ENCODE measurements around the gene GKN1.

GKN1 gene

DNA sequence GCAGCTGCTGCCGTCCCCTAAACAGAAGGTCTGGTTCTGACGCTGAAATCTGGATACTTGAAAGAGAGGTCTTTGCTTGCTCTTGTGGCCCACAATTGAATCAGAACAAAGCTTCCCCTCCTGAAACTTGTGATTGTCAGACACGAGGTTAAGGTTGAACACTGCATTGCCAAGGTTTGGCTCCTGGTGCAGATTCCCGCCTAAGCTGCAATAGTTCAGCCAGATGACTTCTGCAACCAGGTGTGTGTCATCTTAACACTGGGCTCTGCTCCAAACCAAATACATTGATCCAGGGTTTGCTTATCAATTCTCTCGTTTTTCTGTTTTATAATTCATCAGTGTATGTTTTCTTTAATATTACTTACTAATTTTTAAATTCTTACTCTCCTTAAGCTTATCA, 14.6 kb downstream of the GKN1 start:
- TF ChIP-seq, protein P1, sequence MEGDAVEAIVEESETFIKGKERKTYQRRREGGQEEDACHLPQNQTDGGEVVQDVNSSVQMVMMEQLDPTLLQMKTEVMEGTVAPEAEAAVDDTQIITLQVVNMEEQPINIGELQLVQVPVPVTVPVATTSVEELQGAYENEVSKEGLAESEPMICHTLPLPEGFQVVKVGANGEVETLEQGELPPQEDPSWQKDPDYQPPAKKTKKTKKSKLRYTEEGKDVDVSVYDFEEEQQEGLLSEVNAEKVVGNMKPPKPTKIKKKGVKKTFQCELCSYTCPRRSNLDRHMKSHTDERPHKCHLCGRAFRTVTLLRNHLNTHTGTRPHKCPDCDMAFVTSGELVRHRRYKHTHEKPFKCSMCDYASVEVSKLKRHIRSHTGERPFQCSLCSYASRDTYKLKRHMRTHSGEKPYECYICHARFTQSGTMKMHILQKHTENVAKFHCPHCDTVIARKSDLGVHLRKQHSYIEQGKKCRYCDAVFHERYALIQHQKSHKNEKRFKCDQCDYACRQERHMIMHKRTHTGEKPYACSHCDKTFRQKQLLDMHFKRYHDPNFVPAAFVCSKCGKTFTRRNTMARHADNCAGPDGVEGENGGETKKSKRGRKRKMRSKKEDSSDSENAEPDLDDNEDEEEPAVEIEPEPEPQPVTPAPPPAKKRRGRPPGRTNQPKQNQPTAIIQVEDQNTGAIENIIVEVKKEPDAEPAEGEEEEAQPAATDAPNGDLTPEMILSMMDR (IDR thresholded peaks at IDR 0.05; ENCODE audit: insufficient read depth, missing control alignments), result no peak
- DNase-seq (ENCODE audit: insufficient read length, low spot score) (no peak), FAIRE-seq (no peak)

DNA sequence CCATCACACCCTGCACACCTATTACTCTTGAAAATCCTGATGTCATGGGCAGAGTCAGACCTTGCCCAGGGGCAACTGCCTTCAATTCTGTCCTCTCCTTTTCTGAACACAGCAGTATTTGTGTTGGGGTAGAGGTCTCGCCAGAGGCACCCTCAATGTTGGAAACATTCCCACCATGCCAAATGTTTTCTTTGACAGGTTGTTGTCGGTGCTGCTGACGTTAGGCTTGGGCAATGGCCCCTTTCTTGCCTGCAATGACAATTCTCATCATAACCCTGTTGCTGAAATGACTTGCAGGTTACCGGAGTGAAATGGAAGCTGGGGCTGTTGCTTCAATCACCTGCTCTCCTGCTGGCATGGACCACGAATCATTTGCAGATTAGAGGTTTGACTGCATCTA, 17.9 kb downstream of the GKN1 start:
- FAIRE-seq (no peak), DNase-seq (ENCODE audit: insufficient read length, low spot score) (no peak)
- TF ChIP-seq, protein P1 (IDR thresholded peaks at IDR 0.05; ENCODE audit: insufficient read depth, missing control alignments), result no peak

DNA sequence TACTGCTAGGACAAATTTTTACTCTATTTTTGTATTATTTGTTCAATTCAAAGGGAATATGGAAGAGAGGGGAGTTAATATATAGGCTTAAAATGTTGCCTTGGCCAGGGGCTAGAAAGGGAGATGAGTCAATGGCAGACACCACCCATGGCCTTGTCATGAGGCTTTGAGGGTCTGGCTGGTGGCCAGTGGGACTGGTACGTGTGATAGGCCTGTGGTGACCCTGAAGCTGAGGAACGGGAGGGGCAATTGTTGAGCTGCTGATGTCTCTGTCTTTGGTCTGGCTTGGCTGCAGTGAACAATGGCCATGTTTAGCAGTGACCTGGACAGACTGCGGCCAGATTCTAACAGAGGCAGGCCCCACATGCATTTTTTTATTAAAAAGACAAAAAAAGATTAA, 18.5 kb downstream of the GKN1 start:
- no peak for DNase-seq (ENCODE audit: insufficient read length, low spot score)
- no peak for FAIRE-seq
- TF ChIP-seq, protein P1 (IDR thresholded peaks at IDR 0.05; ENCODE audit: insufficient read depth, missing control alignments), result no peak

DNA sequence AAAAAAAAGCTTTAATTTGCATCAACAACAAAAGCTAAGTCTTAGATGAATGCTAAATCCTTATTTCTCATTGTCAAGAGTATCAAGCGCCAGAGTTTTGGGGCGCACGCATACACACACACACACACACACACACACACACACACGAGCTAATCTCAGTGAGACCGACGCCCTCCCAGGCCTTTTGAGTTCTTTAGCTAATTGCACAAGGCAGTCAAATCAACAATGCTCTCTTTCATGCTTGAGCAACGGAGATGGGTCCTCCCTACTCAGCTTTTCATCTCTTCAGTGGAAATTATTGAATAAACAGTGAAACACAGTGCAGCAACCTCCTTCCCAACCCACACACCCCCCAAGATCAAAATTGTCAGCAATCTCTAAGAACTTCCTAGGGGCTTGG, 19.2 kb downstream of the GKN1 start:
- TF ChIP-seq, protein P1 (IDR thresholded peaks at IDR 0.05; ENCODE audit: insufficient read depth, missing control alignments), result no peak
- FAIRE-seq (no peak), DNase-seq (ENCODE audit: insufficient read length, low spot score) (no peak)

DNA sequence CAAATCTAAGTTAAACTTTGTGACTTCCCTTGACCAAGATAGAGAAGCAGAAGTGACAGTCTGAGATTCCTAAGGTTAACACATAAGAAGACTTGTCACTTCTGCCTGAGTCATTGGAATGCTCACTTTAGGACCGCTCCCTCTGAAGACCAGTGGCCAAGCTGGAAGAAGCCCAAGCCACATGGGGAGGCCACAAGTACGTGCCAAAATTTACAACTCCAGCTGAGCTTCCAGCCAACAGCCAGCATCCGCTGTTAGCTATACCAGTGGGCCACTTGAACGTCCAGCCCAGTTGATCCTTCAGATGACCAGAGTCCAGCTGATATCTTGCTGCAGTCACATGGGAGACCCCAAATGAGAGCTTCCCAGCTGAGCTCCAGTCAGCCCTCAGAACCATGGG, 20.4 kb downstream of the GKN1 start:
- DNase-seq (ENCODE audit: insufficient read length, low spot score) (no peak), FAIRE-seq (no peak)
- TF ChIP-seq, protein P1 (IDR thresholded peaks at IDR 0.05; ENCODE audit: insufficient read depth, missing control alignments), result no peak

DNA sequence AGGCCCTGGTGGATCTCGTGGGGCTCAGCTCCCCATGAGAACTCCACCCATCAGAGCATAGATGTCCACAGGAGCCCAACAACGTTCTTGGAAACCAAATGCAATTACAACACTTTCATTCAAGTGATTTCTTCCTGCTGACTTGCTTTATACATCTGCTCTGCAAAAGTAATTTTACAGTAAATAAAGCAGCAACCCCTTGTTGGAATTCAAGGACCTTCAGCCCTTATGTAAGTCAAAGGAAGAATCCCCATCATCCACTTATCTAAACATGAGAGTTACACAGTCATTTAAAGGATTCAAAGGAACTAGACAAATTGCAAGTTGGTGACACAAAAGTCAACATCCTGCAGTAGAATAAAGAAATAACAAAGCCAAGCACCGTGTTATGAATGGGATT, 21.5 kb downstream of the GKN1 start:
- TF ChIP-seq, protein P1 (IDR thresholded peaks at IDR 0.05; ENCODE audit: insufficient read depth, missing control alignments), result no peak
- no peak for DNase-seq (ENCODE audit: insufficient read length, low spot score)
- FAIRE-seq, result no peak

DNA sequence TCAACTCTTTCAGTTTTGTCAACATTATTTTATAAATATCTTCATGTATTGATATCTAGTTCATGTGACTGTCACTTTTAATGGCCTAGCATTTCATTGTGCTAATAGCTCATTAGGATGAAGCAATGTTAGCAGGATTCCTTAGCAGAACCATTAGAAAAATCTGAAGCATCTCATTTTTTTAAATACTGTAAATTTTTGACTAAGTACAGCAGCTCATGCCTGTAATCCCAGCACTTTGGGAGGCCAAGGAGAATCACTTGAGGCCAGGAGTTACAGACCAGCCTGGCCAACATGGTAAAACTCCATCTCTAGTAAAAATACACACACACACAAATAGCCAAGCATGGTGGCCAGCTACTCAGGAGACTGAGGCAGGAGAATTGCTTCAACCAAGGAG, 23.0 kb downstream of the GKN1 start:
- DNase-seq (ENCODE audit: insufficient read length, low spot score) (no peak), FAIRE-seq (no peak)
- TF ChIP-seq, protein P1 (IDR thresholded peaks at IDR 0.05; ENCODE audit: insufficient read depth, missing control alignments), result no peak

Data from D721Med (cell line).